ENCODE results near the gene FAF1.

DNA sequence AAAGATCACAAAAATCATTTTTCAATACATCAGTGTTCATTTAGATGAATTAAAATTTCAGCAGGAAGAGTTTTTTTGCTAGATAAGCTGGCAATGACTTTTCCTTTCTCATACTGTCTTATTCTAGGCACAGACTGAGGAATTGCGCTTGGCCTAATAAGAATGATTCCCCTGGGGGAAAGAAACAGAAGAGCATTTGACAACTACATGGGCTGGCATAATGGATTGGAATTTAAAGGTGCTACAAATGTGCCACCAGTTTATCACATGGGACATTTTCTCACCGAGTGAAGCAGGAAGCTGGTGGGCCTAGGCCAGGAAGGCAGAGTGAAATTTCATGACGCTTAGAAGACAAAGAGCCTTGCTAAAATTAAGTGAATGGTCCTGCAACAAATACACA, 49.3 kb upstream of the FAF1 start:
- no peak for TF ChIP-seq EZH2phosphoT487 (IDR thresholded peaks at IDR 0.05; ENCODE audit: insufficient read depth, low read depth)
- TF ChIP-seq EZH2 (IDR thresholded peaks at IDR 0.05; ENCODE audit: insufficient read depth, poor library complexity, severe bottlenecking) = no peak

Measured in GM23248 (cell line).